AG09319 (cell line): ENCODE measurements around the gene MYO19.

Experiments
- DNase-seq: peaks from one replicate; pipeline ENCODE4 v3.0.0-alpha.2; 2010; ENCODE audit warnings: low read depth; ENCODE audit errors: extremely low read depth
- TF ChIP-seq, protein P1 (sequence below): IDR thresholded peaks from 2 replicates; pipeline ENCODE4 v1.5.1; 2011; ENCODE audit warnings: low read depth, mild to moderate bottlenecking, inconsistent platforms, low read length, moderate library complexity

MYO19 gene

DNA sequence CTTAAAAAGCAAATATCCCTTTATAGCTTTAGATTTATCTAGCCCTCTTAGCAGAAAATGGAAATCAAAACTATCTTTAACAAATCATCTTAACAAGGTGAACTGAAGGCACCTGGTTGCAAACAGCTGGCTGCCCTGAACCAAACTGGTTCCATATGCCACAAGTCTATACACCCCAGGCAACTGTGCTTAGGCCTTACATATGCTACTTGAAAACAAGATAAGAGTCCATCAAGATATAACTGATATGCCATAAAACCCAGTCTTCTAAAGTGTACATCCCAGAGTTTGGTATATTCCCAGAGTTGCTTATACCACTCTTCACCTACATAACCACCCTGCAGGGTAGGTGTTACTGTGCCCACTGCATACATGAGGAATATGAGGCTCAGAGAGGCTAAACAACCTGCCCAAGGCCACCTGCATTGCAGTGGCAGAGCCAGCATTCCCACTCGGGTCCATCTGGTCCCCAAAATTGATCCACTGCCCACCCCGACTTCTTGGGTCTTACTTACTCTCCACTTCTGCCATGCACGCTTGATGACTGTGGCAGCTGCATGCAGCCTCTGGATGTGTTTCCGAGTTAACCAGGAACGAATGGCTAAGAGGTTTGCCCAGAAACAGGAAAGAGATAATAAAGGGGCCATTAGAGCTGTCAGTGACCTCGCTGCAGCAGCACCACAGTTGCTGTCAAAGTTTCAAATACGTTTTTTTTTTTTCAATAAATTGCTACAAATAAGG, 35.9 kb downstream of the MYO19 start:
- DNase-seq: no peak
- TF ChIP-seq, protein P1, sequence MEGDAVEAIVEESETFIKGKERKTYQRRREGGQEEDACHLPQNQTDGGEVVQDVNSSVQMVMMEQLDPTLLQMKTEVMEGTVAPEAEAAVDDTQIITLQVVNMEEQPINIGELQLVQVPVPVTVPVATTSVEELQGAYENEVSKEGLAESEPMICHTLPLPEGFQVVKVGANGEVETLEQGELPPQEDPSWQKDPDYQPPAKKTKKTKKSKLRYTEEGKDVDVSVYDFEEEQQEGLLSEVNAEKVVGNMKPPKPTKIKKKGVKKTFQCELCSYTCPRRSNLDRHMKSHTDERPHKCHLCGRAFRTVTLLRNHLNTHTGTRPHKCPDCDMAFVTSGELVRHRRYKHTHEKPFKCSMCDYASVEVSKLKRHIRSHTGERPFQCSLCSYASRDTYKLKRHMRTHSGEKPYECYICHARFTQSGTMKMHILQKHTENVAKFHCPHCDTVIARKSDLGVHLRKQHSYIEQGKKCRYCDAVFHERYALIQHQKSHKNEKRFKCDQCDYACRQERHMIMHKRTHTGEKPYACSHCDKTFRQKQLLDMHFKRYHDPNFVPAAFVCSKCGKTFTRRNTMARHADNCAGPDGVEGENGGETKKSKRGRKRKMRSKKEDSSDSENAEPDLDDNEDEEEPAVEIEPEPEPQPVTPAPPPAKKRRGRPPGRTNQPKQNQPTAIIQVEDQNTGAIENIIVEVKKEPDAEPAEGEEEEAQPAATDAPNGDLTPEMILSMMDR: no peak

DNA sequence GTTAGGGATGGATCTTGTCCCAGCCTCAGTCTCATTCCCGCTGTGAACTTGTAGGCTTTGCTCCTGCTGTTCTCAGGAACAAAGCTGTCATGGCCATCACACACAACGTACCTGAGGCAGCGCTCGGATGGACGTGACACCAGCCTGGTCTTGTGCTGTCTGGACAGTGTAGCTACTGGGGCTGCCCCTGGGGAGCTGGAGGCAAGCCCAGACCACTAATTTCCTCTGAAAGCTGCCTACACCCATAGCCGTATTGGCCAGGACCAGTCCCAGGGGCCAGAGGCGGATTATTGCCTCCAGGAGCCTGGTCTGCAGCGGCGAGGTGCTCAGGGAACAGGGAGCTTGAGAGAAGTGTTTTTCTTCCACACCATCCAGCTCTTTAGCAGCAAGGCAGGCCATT, 36.5 kb downstream of the MYO19 start:
- TF ChIP-seq, protein P1: no peak
- no peak for DNase-seq

DNA sequence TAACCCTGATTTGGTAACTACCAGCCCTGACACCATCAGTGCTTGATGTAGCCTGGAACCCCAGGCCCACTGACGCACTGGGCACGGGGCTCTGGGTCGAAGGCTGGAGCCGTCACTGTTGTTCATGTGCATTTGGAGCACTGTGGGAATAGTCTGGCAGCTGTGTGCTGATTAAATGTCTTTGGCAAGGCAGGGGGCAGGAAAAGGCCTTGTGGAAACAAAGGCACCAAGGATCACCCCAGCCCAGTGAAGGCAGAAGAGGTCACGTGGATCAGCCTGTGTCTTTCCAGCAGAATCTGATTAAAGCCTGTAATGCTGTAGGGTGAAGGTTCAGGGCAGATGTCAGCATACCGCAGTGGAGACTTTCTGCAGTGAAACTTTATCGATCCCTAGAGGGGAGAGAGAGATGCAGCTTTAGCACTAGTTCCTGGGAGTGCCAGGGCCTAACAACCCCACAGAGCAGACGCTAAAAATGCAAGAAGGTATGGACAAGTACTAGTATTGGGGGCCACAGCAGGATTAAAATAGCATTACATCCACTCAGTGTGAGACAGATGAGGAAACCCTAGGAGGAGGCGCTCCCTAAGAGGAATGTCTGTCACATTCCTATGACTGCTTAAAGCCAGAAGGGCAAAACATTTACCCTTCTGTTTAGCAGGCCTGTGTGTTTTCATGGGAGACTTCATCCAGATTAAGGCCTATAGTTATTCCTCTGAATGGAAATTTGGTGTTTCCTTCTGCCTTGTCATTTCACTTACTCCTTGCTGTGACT, 38.5 kb downstream of the MYO19 start:
- no peak for DNase-seq
- TF ChIP-seq, protein P1: no peak

DNA sequence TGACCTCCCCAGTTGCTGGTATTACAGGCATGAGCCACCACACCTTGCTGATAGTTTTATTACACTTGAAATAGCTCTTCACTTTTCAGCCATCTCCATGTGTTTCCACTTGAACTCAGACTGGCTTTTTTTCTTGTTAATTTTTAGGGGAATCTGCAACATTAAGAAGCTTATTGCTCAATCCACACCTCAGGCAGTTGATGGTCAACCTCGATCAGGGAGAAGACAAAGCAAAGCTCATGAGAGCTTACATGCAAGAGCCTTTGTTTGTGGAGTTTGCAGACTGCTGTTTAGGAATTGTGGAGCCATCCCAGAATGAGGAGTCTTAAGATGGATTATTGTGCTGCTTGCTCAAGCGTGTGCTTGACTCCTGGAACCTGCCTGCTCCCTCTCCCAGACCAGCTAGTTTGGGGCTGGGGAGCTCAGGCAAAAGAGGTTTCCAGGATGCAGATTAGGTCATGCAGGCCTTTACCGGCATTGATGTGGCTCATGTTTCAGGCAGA, 39.5 kb downstream of the MYO19 start:
- TF ChIP-seq, protein P1: no peak
- no peak for DNase-seq

DNA sequence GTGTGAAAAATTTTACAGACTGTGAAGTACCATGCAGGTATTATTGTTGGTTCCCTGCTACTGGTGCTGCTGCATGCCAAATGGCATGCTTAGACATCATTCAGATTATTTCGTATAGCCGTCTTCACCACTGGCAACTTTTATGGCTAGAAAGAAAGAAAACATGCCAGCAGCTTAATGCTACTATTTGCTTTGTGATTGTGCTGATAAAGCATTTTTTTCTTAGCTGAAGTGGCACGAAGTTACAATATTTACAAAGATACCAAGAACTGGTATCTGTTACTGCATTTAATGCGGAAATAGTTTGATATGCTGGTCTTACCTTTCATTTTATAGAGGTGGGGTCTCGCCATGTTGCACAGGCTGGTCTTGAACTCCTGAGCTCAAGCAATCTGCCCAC, 40.0 kb downstream of the MYO19 start:
- TF ChIP-seq, protein P1: no peak
- no peak for DNase-seq

DNA sequence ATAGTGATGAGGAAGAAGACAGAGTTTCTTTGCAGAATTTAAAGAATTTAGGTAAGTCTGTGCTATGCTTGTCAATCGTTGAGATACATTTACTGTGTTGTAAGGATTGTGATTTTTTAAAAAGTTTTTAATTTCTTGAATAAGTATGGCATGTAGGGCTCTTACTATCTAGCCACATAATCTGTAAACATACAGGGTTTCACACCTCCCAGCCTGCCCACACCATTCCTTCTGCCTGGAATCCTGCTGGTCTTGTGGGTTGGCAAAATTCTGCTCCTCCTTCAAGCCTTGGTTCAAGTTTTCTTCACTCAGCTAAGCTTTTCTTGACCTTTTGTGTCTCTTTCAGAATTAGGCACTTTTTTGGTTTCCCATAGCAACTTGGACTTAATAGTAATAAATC, 40.7 kb downstream of the MYO19 start:
- TF ChIP-seq, protein P1: no peak
- no peak for DNase-seq
